Spleen (tissue), 7 donors: ENCODE results near the gene GRIK2.

ENCODE experiments used
- POLR2A ChIP-seq, 3 donors: fragments of 450-650 bp; IDR thresholded peaks; one replicate each; pipeline ENCODE4 v1.5.1; 2017; ENCODE audit warnings: antibody characterized with exemption in 3 of 3, mild to moderate bottlenecking in 1 of 3
- POLR2AphosphoS5 ChIP-seq, 3 donors: sonication (generic); formaldehyde crosslinking; IDR thresholded peaks; one replicate each; pipeline ENCODE4 v1.5.1; 2017; ENCODE audit warnings: antibody characterized with exemption in 3 of 3
- TF ChIP-seq, protein P1 (sequence below), 11 experiments: fragments of 200-600 bp in 7 of 11; fragments of 450-650 bp in 4 of 11; sonication (generic) in 4 of 11; IDR thresholded peaks in 8 of 11; conservative IDR thresholded peaks in 3 of 11; 1 replicate in 7 of 11; 2 replicates in 4 of 11; pipeline versions ENCODE4 v1.4.0 to v1.8.0; 2016 to 2021; ENCODE audit warnings: antibody characterized with exemption in 11 of 11, inconsistent platforms in 4 of 11, mild to moderate bottlenecking in 1 of 11
- donor health status: DM: no; HTN: no; CAD: no; lungs with moderate emphysema.
- donor health status: DM: no; HTN: no; CAD: no.
- donor health status: DM: no; HTN: no; CAD: no.

DNA sequence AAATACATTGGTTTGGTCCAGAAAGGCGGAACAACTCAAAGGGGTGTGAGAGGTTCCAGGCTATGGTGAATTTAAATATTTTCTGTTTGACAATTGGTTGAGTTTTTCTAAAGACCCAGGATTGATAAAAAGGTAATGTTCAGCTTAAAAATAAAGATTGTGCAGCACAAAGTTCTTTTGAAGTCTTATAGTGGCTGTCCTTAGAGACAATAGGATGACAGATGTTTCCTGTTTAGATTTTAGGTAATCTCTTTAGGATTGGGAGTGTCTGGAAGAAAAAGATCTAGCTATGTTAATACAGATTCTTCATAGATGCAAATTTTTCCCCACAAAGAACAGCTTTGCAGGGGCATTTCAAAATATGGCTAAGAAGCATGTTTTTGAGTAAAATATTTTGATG lies 119.7 kb downstream of the GRIK2 start:
- TF ChIP-seq, protein P1, sequence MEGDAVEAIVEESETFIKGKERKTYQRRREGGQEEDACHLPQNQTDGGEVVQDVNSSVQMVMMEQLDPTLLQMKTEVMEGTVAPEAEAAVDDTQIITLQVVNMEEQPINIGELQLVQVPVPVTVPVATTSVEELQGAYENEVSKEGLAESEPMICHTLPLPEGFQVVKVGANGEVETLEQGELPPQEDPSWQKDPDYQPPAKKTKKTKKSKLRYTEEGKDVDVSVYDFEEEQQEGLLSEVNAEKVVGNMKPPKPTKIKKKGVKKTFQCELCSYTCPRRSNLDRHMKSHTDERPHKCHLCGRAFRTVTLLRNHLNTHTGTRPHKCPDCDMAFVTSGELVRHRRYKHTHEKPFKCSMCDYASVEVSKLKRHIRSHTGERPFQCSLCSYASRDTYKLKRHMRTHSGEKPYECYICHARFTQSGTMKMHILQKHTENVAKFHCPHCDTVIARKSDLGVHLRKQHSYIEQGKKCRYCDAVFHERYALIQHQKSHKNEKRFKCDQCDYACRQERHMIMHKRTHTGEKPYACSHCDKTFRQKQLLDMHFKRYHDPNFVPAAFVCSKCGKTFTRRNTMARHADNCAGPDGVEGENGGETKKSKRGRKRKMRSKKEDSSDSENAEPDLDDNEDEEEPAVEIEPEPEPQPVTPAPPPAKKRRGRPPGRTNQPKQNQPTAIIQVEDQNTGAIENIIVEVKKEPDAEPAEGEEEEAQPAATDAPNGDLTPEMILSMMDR (IDR thresholded peaks at IDR 0.05 in 8 of 11, conservative IDR thresholded peaks at IDR 0.05 in 3 of 11): no peak
- no peak for TF ChIP-seq POLR2A (IDR thresholded peaks at IDR 0.05)
- TF ChIP-seq POLR2AphosphoS5 (IDR thresholded peaks at IDR 0.05): no peak
